T-helper 1 cell treated with Interleukin-12 subunit alpha and Interleukin-12 subunit beta and Interleukin-4 antibody, amounts not matched to agents 30 μg/mL and 1 μg/mL, for 36 hours (primary cell): ENCODE measurements around the gene GALNT12.

Source experiments
- H3K27ac Mint-ChIP-seq: one replicate; pipeline ENCODE4 v1.8.0; 2021; ENCODE audit warnings: mild to moderate bottlenecking, mixed read lengths
- H3K27me3 Mint-ChIP-seq: one replicate; pipeline ENCODE4 v1.8.0; 2021; ENCODE audit warnings: low read depth, mixed read lengths
- H3K36me3 Mint-ChIP-seq: one replicate; pipeline ENCODE4 v1.8.0; 2021; ENCODE audit warnings: low read depth, mixed read lengths
- H3K4me1 Mint-ChIP-seq: one replicate; pipeline ENCODE4 v1.8.0; 2021; ENCODE audit warnings: low read depth, mixed read lengths
- H3K4me3 Mint-ChIP-seq: one replicate; pipeline ENCODE4 v1.8.0; 2021; ENCODE audit warnings: mild to moderate bottlenecking, moderate library complexity, mixed read lengths
- H3K9me3 Mint-ChIP-seq: one replicate; pipeline ENCODE4 v1.8.0; 2021; ENCODE audit warnings: mixed read lengths

The GALNT12 gene

GRCh38 chr9:98848450-98849149, 41.1 kb downstream of the GALNT12 start:
- Mint-ChIP-seq H3K4me1 (peaks cover 14% of the 10 kb centered on the region), H3K9me3 (no peaks in the 10 kb centered on the region), H3K27me3 (no peaks in the 10 kb centered on the region), H3K27ac (no peak overlapping the region), H3K4me3 (no peak overlapping the region), H3K36me3 (no peaks in the 10 kb centered on the region)

GRCh38 chr9:98849563-98849962, 42.1 kb downstream of the GALNT12 start:
- H3K27ac Mint-ChIP-seq: no peak overlapping the region
- no peaks in the 10 kb centered on the region for H3K9me3 Mint-ChIP-seq
- H3K27me3 Mint-ChIP-seq: no peaks in the 10 kb centered on the region
- H3K4me3 Mint-ChIP-seq: no peak overlapping the region
- no peaks in the 10 kb centered on the region for H3K36me3 Mint-ChIP-seq
- peaks cover 14% of the 10 kb centered on the region for H3K4me1 Mint-ChIP-seq

- Mint-ChIP-seq H3K27me3 (peaks cover 4% of the 10 kb centered on the region), H3K4me3 (no peak overlapping the region), H3K9me3 (peaks cover 5% of the 10 kb centered on the region)
Measured at GRCh38 chr9:98850851-98851729, 43.6 kb downstream of the GALNT12 start.

GRCh38 chr9:98851730-98852459, 44.4 kb downstream of the GALNT12 start:
- Mint-ChIP-seq H3K27me3 (peaks cover 4% of the 10 kb centered on the region), H3K4me3 (no peak overlapping the region), H3K9me3 (peaks cover 5% of the 10 kb centered on the region), H3K4me1 (peaks cover 14% of the 10 kb centered on the region), H3K36me3 (no peaks in the 10 kb centered on the region), H3K27ac (peak overlapping the region; percentile 50)

More at GRCh38 chr9:98850851-98851729, 43.6 kb downstream of the GALNT12 start:
- Mint-ChIP-seq H3K27ac (peak overlapping the region; percentile 50), H3K4me1 (peaks cover 14% of the 10 kb centered on the region), H3K36me3 (no peaks in the 10 kb centered on the region)

- Mint-ChIP-seq H3K4me3 (no peak overlapping the region), H3K27ac (no peak overlapping the region), H3K27me3 (peaks cover 6% of the 10 kb centered on the region), H3K9me3 (peaks cover 5% of the 10 kb centered on the region), H3K36me3 (no peaks in the 10 kb centered on the region), H3K4me1 (peaks cover 14% of the 10 kb centered on the region)
Measured at GRCh38 chr9:98852460-98852734, 44.9 kb downstream of the GALNT12 start.

GRCh38 chr9:98852961-98853360, 45.5 kb downstream of the GALNT12 start:
- no peaks in the 10 kb centered on the region for H3K36me3 Mint-ChIP-seq
- H3K9me3 Mint-ChIP-seq: peaks cover 5% of the 10 kb centered on the region
- H3K27me3 Mint-ChIP-seq: peaks cover 8% of the 10 kb centered on the region
- H3K4me1 Mint-ChIP-seq: peaks cover 14% of the 10 kb centered on the region
- no peak overlapping the region for H3K4me3 Mint-ChIP-seq
- H3K27ac Mint-ChIP-seq: no peak overlapping the region

- Mint-ChIP-seq H3K4me1 (peaks cover 8% of the 10 kb centered on the region), H3K36me3 (no peaks in the 10 kb centered on the region), H3K9me3 (peaks cover 5% of the 10 kb centered on the region)
Measured at GRCh38 chr9:98854266-98854665, 46.8 kb downstream of the GALNT12 start.

GRCh38 chr9:98855592-98855991, 48.1 kb downstream of the GALNT12 start:
- Mint-ChIP-seq H3K9me3 (peaks cover 5% of the 10 kb centered on the region), H3K27me3 (peaks cover 13% of the 10 kb centered on the region), H3K4me3 (no peak overlapping the region), H3K4me1 (peaks cover 8% of the 10 kb centered on the region), H3K36me3 (no peaks in the 10 kb centered on the region), H3K27ac (no peak overlapping the region)

More at GRCh38 chr9:98854266-98854665, 46.8 kb downstream of the GALNT12 start:
- Mint-ChIP-seq H3K27ac (no peak overlapping the region), H3K4me3 (no peak overlapping the region), H3K27me3 (peaks cover 13% of the 10 kb centered on the region)

GRCh38 chr9:98856982-98857381, 49.5 kb downstream of the GALNT12 start:
- Mint-ChIP-seq H3K27ac (no peak overlapping the region), H3K27me3 (peaks cover 13% of the 10 kb centered on the region), H3K36me3 (no peaks in the 10 kb centered on the region), H3K4me1 (peaks cover under 1% of the 10 kb centered on the region), H3K9me3 (peaks cover 5% of the 10 kb centered on the region), H3K4me3 (no peak overlapping the region)

GRCh38 chr9:98859941-98860340, 52.5 kb downstream of the GALNT12 start:
- Mint-ChIP-seq H3K27ac (no peak overlapping the region), H3K36me3 (no peaks in the 10 kb centered on the region), H3K9me3 (peaks cover 5% of the 10 kb centered on the region), H3K27me3 (peaks cover 13% of the 10 kb centered on the region), H3K4me3 (no peak overlapping the region), H3K4me1 (no peaks in the 10 kb centered on the region)

- Mint-ChIP-seq H3K4me1 (no peaks in the 10 kb centered on the region), H3K27me3 (peaks cover 10% of the 10 kb centered on the region), H3K27ac (no peak overlapping the region), H3K9me3 (no peaks in the 10 kb centered on the region), H3K36me3 (no peaks in the 10 kb centered on the region), H3K4me3 (no peak overlapping the region)
Measured at GRCh38 chr9:98860871-98861293, 53.4 kb downstream of the GALNT12 start.

GRCh38 chr9:98861781-98862504, 54.5 kb downstream of the GALNT12 start:
- H3K27me3 Mint-ChIP-seq: peaks cover 17% of the 10 kb centered on the region
- H3K4me3 Mint-ChIP-seq: no peak overlapping the region
- no peaks in the 10 kb centered on the region for H3K9me3 Mint-ChIP-seq
- no peaks in the 10 kb centered on the region for H3K36me3 Mint-ChIP-seq
- no peaks in the 10 kb centered on the region for H3K4me1 Mint-ChIP-seq
- H3K27ac Mint-ChIP-seq: no peak overlapping the region

GRCh38 chr9:98862936-98863335, 55.5 kb downstream of the GALNT12 start:
- Mint-ChIP-seq H3K9me3 (no peaks in the 10 kb centered on the region), H3K27me3 (peaks cover 14% of the 10 kb centered on the region), H3K4me1 (peaks cover 1% of the 10 kb centered on the region), H3K4me3 (no peak overlapping the region), H3K36me3 (no peaks in the 10 kb centered on the region), H3K27ac (no peak overlapping the region)
